HG03342 (cell line): ENCODE data around the gene THYN1.
"Not testable (repeated sequence)": the region's sequence is repeated elsewhere in the genome, so short reads cannot be mapped to it uniquely, and the experiment has no call there.

Source experiments
- ATAC-seq: cut with Tn5 transposase; IDR thresholded peaks from one replicate; pipeline ENCODE4 v1.9.1; 2021; ENCODE audit warnings: mild to moderate bottlenecking, moderate library complexity; ENCODE audit not compliant: unreplicated experiment

Gene THYN1

DNA sequence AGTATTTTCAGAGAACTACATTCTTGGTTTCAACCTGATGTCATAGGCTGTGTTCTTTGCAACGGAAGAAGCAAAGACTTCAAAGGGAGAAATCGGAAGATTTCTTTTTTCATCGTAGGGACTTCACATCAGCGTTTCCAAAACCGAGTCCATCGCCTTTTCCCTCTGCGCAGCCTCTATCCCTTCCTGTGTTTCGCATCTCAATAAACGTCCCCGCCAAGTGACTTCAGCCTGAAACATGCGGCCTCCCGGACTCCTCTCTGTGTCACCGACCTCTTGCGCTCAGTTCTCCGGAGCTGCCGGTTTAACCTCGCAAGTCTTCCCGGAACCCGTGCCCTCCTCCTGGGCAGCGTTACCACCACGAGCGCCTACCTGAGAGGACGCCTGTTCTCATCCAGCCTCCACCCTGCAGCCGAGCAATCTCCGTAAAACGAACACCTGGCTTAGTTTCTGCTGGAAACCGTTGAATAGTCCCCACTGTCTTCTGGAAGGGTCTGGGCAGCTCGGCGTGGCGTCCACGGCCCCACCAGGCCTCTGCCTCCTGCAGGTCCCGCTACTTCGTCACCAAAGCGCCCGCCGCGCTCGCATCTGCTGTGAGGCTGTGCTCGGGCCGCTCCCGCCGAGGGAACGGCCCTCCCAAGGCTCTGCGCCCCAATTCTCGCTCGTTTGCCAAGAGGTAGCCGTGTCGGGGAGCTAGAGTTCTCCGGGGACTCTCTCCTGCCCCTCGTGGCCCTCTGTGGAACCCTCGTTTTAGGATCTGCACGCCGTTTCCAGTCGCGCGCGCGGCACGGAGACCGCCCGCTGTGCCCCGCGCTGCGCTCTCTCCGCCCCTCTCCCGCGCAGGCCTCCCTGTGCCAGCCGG, 22.6 kb upstream of the THYN1 start, which contains the start of gene GLB1L3:
Gene GLB1L3, plus strand, starts transcription at position 846 of the 862 bp plus-strand sequence. CDS start 362 bp downstream, outside the sequence.
- peak; percentile 72 for ATAC-seq

DNA sequence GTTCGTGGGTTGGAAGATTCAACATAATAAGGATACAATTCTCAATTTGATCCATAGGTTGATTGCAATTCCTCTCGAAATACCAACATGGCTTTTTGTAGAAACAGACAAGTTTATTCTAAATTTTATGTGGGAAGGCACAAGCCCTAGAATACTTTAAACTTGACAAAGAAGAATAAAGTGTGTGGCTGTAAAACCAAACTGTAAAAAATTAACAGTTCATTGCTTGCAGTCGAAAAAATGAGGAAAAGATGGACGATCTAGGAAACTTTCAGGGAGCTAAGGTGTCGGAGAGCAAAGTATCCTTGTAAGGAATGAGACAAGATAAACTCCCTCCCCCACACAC, 22.0 kb upstream of the THYN1 start:
- ATAC-seq = no peak

DNA sequence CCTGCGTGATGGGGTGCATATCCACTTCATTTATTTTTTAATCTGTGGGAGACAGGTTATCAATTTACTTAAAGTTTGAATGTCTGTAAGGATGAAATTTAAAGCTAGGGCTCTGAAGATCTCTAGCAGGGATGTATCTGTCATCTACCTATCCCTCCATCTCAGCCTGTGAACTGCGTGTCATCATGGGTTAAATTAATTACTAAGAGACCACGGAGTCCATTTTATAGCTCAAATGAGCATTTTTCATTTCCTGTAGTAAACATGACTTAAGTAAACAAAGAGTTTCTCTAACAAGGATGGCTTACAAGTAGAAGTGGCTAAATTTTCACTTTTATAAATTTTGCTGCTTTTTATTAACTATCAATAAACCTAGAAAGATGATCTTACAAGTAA, 20.2 kb upstream of the THYN1 start:
- ATAC-seq = no peak

- ATAC-seq = no peak
Measured at GRCh38 chr11:134272381-134273316, 19.5 kb upstream of the THYN1 start.

- ATAC-seq = no peak
Measured at GRCh38 chr11:134271978-134272377, 18.8 kb upstream of the THYN1 start.

GRCh38 chr11:134270250-134270714, 17.1 kb upstream of the THYN1 start:
- ATAC-seq = no peak

GRCh38 chr11:134267966-134268365, 14.8 kb upstream of the THYN1 start:
- ATAC-seq = no peak

DNA sequence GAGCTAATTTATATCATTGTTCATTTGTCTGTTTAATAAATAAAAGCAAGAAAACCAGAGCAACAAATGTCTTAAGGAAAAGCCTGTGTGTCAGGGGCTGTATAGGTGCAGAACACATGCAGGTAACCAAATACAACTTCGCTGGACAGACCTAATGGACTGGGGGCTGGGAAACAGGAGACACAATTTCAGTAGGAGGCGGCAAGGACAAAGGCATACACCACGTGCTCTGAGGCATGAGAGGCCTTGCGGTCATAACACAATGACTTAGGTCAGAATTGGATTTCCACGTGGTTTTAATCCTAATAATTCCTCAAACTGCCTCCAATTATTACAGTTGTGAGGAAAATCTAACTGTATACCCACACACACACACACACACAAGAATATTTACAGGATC, 14.3 kb upstream of the THYN1 start:
- no peak for ATAC-seq

GRCh38 chr11:134266841-134267251, 13.7 kb upstream of the THYN1 start:
- no peak for ATAC-seq

DNA sequence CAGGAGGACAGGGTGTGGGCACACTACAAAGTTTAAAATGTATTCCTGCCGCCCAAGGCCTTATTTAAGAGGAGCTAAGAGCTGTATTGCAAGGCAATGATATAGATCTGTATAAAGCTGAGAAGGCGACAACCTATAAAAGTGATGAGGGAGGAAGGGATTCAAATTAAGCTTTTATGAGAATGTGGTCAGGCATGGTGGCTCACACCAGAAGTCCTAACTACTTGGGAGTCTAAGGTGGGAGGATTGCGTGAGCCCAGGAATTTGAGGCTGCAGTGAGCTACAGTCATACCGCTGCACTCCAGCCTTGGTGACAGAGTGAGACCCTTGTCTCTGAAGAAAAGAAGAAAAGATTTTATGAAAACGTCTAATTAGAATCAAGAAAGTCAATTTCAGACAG, 13.3 kb upstream of the THYN1 start:
- ATAC-seq = no peak

- ATAC-seq = no peak
Measured at GRCh38 chr11:134264966-134265764, 12.0 kb upstream of the THYN1 start.

DNA sequence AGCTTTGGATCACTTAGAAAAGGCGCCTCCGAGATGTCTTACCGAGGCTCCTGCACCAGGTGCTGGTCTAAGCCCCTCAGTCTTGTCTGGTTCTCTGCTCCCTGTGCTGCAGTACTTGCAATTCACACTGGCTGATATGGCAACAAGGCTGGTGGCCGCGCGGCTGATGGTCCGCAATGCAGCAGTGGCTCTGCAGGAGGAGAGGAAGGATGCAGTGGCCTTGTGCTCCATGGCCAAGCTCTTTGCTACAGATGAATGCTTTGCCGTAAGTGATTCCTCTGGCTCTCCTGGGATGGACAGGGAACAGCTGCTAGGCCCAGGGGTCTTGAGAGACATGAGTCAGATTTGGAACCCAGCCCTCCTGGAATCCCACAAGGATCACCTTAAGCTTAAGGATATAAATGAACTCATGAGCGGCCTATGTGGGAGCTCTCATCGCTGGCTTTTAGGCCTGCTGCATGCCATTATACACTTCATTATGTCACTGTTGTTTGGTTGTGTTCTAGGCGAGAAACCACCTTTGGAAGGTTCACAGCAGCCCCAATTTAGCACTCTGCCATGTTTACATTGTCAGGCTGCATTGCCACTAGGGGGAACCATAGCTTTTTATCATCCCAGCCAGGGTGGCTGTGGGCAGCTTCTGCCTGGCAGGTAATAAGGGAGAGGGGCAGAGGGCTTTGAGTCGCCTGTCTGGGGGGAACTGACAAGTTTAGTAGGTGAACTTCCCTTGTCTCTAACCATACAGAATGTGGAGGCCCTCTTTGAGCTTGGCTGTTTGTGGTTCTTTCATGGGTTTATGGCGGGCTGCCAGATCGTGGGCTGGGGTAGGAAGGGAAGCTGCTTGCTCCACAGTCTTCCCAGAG, 8.7 kb upstream of the THYN1 start:
- ATAC-seq = no peak

DNA sequence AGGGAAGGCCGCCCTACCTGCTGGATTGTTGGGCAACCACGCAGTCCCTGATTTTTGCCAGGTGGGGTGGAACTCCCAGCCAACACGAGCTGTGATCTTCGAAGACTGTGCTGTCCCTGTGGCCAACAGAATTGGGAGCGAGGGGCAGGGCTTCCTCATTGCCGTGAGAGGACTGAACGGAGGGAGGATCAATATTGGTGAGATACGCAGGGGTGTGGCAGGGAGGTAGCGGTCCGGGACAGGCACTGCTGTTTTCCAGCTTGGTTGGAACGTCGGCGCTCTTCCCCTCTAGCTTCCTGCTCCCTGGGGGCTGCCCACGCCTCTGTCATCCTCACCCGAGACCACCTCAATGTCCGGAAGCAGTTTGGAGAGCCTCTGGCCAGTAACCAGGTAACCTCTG, 7.8 kb upstream of the THYN1 start:
- no peak for ATAC-seq

DNA sequence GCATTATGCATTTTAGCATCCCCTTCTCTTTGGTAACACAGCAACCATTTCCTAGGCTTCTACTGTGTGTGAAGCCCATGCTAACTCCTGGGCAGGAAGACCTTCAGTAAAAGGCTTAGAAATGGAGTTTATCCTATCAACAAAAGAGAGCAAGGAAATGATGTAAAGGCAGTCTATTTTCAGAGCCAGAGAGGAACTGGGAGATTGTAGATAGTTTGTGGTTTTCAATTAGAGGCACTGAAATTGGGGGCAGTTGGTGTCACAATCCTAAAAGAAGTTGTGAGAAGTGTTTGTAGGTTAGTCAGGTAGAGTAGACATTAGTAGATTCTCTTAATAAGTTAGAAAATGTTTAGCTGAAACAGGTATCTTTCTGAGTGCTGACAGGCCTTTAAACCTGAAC, 7.4 kb upstream of the THYN1 start:
- no peak for ATAC-seq

GRCh38 chr11:134258577-134258976, 5.4 kb upstream of the THYN1 start:
- no peak for ATAC-seq

- no peak for ATAC-seq
Measured at GRCh38 chr11:134257101-134257500, 3.9 kb upstream of the THYN1 start.

DNA sequence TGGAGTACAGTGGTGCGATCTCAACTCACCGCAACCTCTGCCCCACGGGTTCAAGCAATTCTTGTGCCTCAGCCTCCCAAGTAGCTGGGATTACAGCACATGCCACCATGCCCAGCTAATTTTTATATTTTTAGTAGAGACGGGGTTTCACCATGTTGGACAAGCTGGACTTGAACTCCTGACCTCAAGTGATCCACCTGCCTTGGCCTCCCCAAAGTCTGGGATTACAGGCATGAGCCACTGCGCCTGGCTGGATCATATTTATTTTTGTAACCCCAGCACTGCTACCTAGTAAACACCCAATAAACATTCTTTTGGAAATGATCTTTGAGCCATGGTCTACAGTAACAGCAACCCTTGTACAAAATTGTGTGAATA, 2.0 kb upstream of the THYN1 start:
- ATAC-seq = not testable (repeated sequence)

DNA sequence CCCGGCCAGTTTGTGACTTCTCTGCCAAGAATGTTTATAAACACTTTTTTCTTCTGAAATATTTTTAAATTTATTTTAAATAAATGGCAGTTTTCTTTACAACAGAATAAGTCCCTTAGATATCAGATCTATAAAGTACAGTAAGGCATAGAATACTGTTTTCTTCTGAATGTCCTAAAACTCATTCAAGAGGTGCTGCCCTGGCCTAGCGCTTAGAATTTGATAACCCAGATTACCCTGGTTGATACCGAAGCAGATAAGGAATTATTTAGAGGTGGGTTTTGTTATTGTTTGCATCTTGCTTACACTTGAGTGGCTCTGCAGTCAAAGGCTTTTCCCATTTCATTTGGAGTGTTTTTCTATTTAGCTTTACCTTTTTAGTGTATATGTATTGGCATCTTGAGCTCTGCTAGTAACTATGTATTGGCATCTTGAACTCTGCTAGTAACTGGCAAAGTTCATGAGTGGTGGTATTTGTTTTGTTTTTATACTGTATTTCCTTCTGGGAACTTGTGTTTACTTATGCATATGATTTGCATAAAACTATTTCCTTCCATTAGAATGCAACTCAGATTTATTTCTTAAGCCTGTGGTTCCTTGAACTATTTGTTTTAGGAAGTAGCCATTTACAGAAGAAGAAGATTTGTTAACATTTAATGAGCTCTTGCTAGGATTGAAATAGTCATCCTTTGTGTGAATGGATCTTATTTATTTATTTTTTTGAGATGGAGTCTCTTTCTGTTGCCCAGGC, 1.5 kb upstream of the THYN1 start:
- ATAC-seq = no peak
